Osteocyte (in vitro differentiated cells): Measurements from ENCODE around the gene EDN1. TPM values are rescaled to one million over a fixed set of nuclear protein-coding genes. Genes with fewer than 3 reads are reported as not detected.

Experiments used
- DNase-seq: peaks from one replicate; pipeline ENCODE4 v3.0.0; 2021; ENCODE audit warnings: mixed read lengths; ENCODE audit not compliant: unreplicated experiment; ENCODE audit errors: extremely low spot score
- H3K27ac Mint-ChIP-seq: one replicate; pipeline ENCODE4 v1.8.0; 2021; ENCODE audit warnings: mild to moderate bottlenecking, mixed read lengths; ENCODE audit not compliant: unreplicated experiment
- H3K27me3 Mint-ChIP-seq: one replicate; pipeline ENCODE4 v1.8.0; 2021; ENCODE audit warnings: mixed read lengths; ENCODE audit not compliant: unreplicated experiment
- H3K36me3 Mint-ChIP-seq: one replicate; pipeline ENCODE4 v1.8.0; 2021; ENCODE audit warnings: mixed read lengths; ENCODE audit not compliant: unreplicated experiment
- H3K4me1 Mint-ChIP-seq: one replicate; pipeline ENCODE4 v1.8.0; 2021; ENCODE audit warnings: mixed read lengths; ENCODE audit not compliant: unreplicated experiment
- H3K4me3 Mint-ChIP-seq: one replicate; pipeline ENCODE4 v1.8.0; 2021; ENCODE audit warnings: mild to moderate bottlenecking, moderate library complexity, mixed read lengths; ENCODE audit not compliant: unreplicated experiment
- H3K9me3 Mint-ChIP-seq: one replicate; pipeline ENCODE4 v1.8.0; 2021; ENCODE audit warnings: mixed read lengths; ENCODE audit not compliant: unreplicated experiment
- total RNA-seq: library from RNA; stranded (reverse); gene quantifications from 2 replicates; pipeline ENCODE4 v1.2.1, GENCODE V29; 2021
- TF ChIP-seq, protein P1 (sequence below): fragments of 200-600 bp; sonication (generic); IDR thresholded peaks from 2 replicates; pipeline ENCODE4 v1.5.0; 2021; ENCODE audit warnings: antibody characterized with exemption, mild to moderate bottlenecking, moderate library complexity

EDN1 gene
- total RNA-seq, 1 donor from 2014 or later = 13.2 TPM

DNA sequence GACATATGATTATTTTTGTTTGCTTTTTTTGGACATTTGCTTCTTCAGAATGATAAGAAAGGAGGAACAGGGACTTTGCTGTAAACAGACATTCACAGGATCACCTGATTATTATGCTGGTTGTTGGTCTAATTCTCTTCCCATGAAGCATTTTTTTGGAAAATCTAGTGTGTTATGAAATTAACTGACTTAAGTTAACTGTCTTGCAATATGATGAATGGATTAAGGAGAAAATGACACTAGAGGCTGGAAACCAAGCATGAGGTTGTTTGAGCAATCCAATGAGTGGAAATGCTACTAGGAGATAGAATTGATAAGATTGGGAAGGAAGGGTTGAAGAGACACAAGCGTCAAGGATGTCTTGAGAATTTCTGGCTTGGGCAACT, 13.2 kb upstream of the EDN1 start:
- H3K27ac Mint-ChIP-seq = no peak overlapping the region
- H3K36me3 Mint-ChIP-seq = peaks cover 2% of the 10 kb centered on the region
- peaks cover 21% of the 10 kb centered on the region for H3K4me1 Mint-ChIP-seq
- TF ChIP-seq, protein P1, sequence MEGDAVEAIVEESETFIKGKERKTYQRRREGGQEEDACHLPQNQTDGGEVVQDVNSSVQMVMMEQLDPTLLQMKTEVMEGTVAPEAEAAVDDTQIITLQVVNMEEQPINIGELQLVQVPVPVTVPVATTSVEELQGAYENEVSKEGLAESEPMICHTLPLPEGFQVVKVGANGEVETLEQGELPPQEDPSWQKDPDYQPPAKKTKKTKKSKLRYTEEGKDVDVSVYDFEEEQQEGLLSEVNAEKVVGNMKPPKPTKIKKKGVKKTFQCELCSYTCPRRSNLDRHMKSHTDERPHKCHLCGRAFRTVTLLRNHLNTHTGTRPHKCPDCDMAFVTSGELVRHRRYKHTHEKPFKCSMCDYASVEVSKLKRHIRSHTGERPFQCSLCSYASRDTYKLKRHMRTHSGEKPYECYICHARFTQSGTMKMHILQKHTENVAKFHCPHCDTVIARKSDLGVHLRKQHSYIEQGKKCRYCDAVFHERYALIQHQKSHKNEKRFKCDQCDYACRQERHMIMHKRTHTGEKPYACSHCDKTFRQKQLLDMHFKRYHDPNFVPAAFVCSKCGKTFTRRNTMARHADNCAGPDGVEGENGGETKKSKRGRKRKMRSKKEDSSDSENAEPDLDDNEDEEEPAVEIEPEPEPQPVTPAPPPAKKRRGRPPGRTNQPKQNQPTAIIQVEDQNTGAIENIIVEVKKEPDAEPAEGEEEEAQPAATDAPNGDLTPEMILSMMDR = no peak
- DNase-seq = no peak
- no peak overlapping the region for H3K4me3 Mint-ChIP-seq
- peaks cover 6% of the 10 kb centered on the region for H3K9me3 Mint-ChIP-seq
- H3K27me3 Mint-ChIP-seq = no peaks in the 10 kb centered on the region

DNA sequence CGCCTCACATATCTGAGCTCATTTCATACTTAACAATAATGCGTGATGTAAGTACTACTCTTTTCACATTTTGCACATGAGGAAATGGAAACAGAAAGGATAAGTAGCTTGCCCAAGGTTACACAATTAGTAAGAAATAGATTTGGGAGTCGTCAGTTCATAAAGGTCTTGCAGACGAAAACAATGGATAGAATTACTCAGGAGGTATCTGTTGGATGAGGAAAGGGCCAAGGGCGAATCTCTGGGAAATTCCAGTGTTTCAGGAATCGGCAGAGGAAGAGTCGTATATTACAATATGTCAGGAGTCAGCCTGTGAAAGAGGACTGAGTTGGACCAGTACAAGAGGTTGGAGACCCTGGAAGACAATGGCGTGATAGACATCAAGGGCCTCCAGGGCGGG, 12.8 kb upstream of the EDN1 start:
- no peaks in the 10 kb centered on the region for H3K27me3 Mint-ChIP-seq
- H3K4me1 Mint-ChIP-seq = peaks cover 21% of the 10 kb centered on the region
- H3K27ac Mint-ChIP-seq = no peak overlapping the region
- H3K36me3 Mint-ChIP-seq = no peaks in the 10 kb centered on the region
- H3K9me3 Mint-ChIP-seq = peaks cover 4% of the 10 kb centered on the region
- H3K4me3 Mint-ChIP-seq = no peak overlapping the region
- TF ChIP-seq, protein P1 = no peak
- no peak for DNase-seq

DNA sequence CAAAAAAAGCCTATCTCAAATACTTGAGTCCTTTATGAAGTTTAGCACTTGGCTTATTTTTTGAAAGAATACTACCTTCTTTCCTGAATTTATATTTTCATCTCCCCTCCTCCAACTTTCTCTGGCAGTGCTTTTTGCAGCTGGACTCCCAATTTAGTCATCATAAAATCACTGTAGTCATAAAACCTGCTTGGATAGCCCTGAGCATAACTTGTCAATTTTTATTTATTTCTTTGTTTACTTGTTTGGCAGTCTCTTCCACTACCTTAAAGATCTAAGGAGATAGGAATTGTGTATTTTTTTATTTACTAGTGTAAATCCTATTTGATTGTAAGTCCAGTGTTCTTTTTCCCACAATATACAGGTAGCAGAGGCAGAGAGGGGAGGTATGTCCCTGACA, 11.2 kb upstream of the EDN1 start:
- H3K36me3 Mint-ChIP-seq = no peaks in the 10 kb centered on the region
- H3K4me1 Mint-ChIP-seq = peaks cover 21% of the 10 kb centered on the region
- no peaks in the 10 kb centered on the region for H3K27me3 Mint-ChIP-seq
- H3K9me3 Mint-ChIP-seq = peaks cover 4% of the 10 kb centered on the region
- H3K27ac Mint-ChIP-seq = no peak overlapping the region
- TF ChIP-seq, protein P1 = no peak
- no peak for DNase-seq
- H3K4me3 Mint-ChIP-seq = no peak overlapping the region

DNA sequence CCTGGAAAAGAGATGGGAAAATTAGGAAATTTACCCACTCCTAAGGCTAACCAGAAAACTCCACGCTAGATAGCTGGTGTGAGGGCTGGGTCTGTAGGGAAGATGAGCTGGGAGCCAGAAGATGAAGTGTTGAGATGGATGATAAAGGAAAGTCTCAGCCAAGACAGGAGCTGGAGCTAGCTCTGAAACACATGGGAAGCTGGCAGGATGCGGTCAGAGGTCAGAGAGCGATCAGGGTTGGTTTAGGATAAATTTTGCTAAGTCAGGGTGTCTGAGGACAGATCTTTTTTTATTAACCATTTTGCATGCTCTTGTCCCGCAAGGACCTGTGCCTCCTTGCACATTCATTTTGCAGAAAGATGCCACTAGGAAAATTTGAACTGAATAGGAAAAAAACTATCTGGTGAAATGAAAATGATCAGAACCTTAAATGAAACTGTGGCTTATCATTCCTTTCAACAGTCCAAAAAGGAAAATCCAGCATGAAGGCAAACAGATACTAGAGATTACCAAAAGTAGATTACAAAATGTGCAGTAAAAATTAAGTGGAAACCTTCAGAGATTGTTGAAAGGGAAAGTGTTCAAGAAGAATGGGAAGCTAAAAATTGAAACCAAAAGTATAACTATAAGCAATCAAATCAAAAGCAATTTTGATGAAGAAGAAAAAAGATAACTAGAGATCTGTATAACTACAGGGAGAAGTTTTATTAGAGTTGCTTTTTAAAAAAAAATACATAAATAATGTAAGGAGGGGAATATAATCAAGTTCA, 10.7 kb upstream of the EDN1 start:
- Mint-ChIP-seq H3K27me3 (no peaks in the 10 kb centered on the region), H3K4me3 (peak overlapping the region; percentile 31), H3K27ac (peak overlapping the region; percentile 72), H3K36me3 (no peaks in the 10 kb centered on the region), H3K9me3 (peaks cover 4% of the 10 kb centered on the region), H3K4me1 (peaks cover 21% of the 10 kb centered on the region)
- DNase-seq = no peak
- TF ChIP-seq, protein P1 = no peak

DNA sequence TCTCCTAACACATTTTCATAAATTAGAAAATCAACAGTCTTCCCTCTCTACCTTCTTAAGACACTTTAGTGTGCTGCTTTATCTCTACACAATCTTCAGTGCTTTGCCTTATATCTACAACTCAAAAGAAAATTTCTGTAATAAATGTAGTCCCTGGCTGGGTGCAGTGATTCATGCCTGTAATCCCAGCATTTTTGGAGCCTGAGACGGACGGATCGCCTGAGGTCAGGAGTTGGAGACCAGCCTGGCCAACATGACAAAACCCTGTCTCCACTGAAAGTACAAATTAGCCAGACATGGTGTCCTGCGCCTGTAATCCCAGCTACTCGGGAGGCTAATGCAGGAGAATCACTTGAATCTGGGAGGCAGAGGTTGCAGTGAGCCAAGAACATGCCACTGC, 9.7 kb upstream of the EDN1 start:
- no peak overlapping the region for H3K4me3 Mint-ChIP-seq
- TF ChIP-seq, protein P1 = no peak
- no peaks in the 10 kb centered on the region for H3K27me3 Mint-ChIP-seq
- peaks cover 4% of the 10 kb centered on the region for H3K9me3 Mint-ChIP-seq
- no peaks in the 10 kb centered on the region for H3K36me3 Mint-ChIP-seq
- H3K4me1 Mint-ChIP-seq = peaks cover 21% of the 10 kb centered on the region
- DNase-seq = no peak
- peak overlapping the region; percentile 62 for H3K27ac Mint-ChIP-seq
